ENCODE measurements around the gene PPP2R3A.

The PPP2R3A gene

DNA sequence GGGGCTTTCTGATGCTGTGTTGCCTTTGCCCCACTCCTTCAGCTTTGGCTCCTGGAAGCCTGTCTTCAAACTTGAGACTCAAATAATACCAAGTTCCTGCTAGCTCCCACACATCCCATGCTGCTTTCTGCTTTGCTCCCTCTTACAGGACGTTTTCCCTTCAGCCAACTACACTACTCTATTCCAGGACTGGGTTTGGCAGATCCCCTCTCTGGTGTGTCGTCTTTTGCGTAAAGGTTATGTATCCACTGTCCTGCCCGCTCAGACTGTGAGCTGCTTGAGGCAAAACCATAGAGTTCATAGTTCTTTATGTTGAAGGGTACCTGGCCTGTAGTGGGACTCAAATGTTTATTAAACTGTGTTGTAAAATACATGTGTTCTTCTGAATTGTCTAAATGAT lies 25.4 kb downstream of the PPP2R3A start:
- Histone ChIP-seq H3K14ac (ENCODE audit: low read length) (no peak overlapping the region), H3K4ac (ENCODE audit: low read length) (no peak overlapping the region)

DNA sequence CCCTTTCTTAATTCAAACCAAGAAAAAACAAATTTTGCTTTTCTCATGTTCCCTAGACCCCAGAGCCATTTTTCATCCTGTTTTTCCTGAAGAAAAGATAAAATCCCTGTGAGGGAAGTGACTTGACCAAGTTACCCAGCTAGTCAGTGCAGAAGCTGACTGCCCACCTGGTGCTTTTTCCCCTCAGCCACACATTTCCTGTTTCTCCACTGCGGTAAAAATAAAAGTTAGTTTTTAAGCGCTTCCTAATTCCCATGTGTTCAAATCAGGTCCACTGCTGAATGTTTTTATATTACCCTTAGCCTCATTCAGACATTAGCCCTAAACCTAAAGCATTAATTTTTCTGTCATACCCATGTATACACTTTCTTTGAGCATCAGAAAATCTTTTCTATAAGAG lies 26.1 kb downstream of the PPP2R3A start:
- Histone ChIP-seq H2BK12ac (ENCODE audit: low read length) (no peak overlapping the region), H3K79me1 (ENCODE audit: low read depth, low read length) (no peaks in the 10 kb centered on the region), H3K9ac (ENCODE audit: low read depth, low read length, poor library complexity) (no peak overlapping the region), H2BK5ac (ENCODE audit: low read length) (no peak overlapping the region), H3K18ac (ENCODE audit: low read length) (no peak overlapping the region), H4K8ac (ENCODE audit: low read depth, low read length) (no peak overlapping the region), H3K4me3 (ENCODE audit: low read length in 2 of 2) (no peak overlapping the region), H4K91ac (ENCODE audit: low read depth, low read length, poor library complexity) (no peak overlapping the region), H3K36me3 (replicated peaks in 1 of 2; ENCODE audit: control insufficient read depth in 2 of 2, insufficient read depth in 2 of 2, low read length in 2 of 2) (no peaks in the 10 kb centered on the region), H3K27me3 (ENCODE audit: control insufficient read depth in 3 of 3, insufficient read depth in 3 of 3, low read depth in 1 of 3, low read length in 3 of 3) (no peaks in the 10 kb centered on the region), H3K14ac (ENCODE audit: low read length) (no peak overlapping the region), H3K9me3 (replicated peaks in 1 of 2; ENCODE audit: control insufficient read depth in 2 of 2, insufficient read depth in 1 of 2, low read depth in 1 of 2, low read length in 2 of 2) (no peaks in the 10 kb centered on the region), H3K4ac (ENCODE audit: low read length) (no peak overlapping the region), H3K4me1 (ENCODE audit: control insufficient read depth in 2 of 2, insufficient read depth in 1 of 2, low read depth in 1 of 2, low read length in 2 of 2) (no peaks in the 10 kb centered on the region), H3K4me2 (ENCODE audit: insufficient read depth, low read length, poor library complexity, severe bottlenecking) (no peak overlapping the region), H2BK120ac (ENCODE audit: low read depth, low read length) (no peak overlapping the region), H2AK5ac (ENCODE audit: low read depth, low read length) (no peak overlapping the region), H3K27ac (replicated peaks; ENCODE audit: low read length) (no peak overlapping the region), H2AFZ (ENCODE audit: low read length) (no peak overlapping the region), H3K23ac (ENCODE audit: low read depth, low read length, poor library complexity) (no peak overlapping the region), H2BK15ac (ENCODE audit: low read length) (no peak overlapping the region)
- DNase-seq (ENCODE audit: low spot score), result no peak
- WGBS, 2 donors (ENCODE audit: extremely low coverage in 2 of 2, insufficient read length in 2 of 2, insufficient replicate concordance in 1 of 2), result no CpG with 5 or more reads among the region's 2 CpGs

More for the DNA sequence above, 25.4 kb downstream of the PPP2R3A start:
- Histone ChIP-seq H2BK12ac (ENCODE audit: low read length) (no peak overlapping the region), H3K4me2 (ENCODE audit: insufficient read depth, low read length, poor library complexity, severe bottlenecking) (no peak overlapping the region), H2AK5ac (ENCODE audit: low read depth, low read length) (no peak overlapping the region), H3K79me1 (ENCODE audit: low read depth, low read length) (no peaks in the 10 kb centered on the region), H2AFZ (ENCODE audit: low read length) (no peak overlapping the region), H3K4me1 (ENCODE audit: control insufficient read depth in 2 of 2, insufficient read depth in 1 of 2, low read depth in 1 of 2, low read length in 2 of 2) (no peaks in the 10 kb centered on the region), H3K27me3 (ENCODE audit: control insufficient read depth in 3 of 3, insufficient read depth in 3 of 3, low read depth in 1 of 3, low read length in 3 of 3) (no peaks in the 10 kb centered on the region), H3K9me3 (replicated peaks in 1 of 2; ENCODE audit: control insufficient read depth in 2 of 2, insufficient read depth in 1 of 2, low read depth in 1 of 2, low read length in 2 of 2) (no peaks in the 10 kb centered on the region), H3K9ac (ENCODE audit: low read depth, low read length, poor library complexity) (no peak overlapping the region), H4K91ac (ENCODE audit: low read depth, low read length, poor library complexity) (no peak overlapping the region), H3K4me3 (ENCODE audit: low read length in 2 of 2) (no peak overlapping the region), H3K18ac (ENCODE audit: low read length) (no peak overlapping the region), H4K8ac (ENCODE audit: low read depth, low read length) (no peak overlapping the region), H2BK15ac (ENCODE audit: low read length) (no peak overlapping the region), H3K27ac (replicated peaks; ENCODE audit: low read length) (no peak overlapping the region), H2BK5ac (ENCODE audit: low read length) (no peak overlapping the region), H3K36me3 (replicated peaks in 1 of 2; ENCODE audit: control insufficient read depth in 2 of 2, insufficient read depth in 2 of 2, low read length in 2 of 2) (peaks cover 0 to 1% of the 10 kb centered on the region in 2 donors), H2BK120ac (ENCODE audit: low read depth, low read length) (no peak overlapping the region), H3K23ac (ENCODE audit: low read depth, low read length, poor library complexity) (no peak overlapping the region)
- no peak for DNase-seq (ENCODE audit: low spot score)
- no CpG with 5 or more reads among the region's 4 CpGs for WGBS, 2 donors (ENCODE audit: extremely low coverage in 2 of 2, insufficient read length in 2 of 2, insufficient replicate concordance in 1 of 2)

DNA sequence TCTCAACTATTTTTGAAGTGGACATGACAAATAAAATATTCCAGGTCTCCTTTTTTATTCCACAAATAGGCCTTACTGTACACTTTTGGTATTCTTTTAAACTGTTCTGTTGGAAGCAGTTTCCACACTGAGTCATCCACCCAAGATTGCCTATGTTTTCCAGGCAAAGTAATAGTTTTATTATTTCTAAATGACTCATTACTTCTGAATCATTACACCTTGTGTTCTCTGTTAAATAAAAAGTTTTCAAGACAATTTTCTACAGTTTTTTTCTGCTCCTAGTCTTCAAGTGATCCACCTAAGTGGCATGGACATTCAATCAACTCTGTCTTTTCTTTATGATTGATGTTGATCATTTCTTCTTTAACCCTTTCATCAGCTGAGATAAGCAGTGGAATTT lies 26.5 kb downstream of the PPP2R3A start:
- Histone ChIP-seq H2AK5ac (ENCODE audit: low read depth, low read length) (no peak overlapping the region), H3K36me3 (replicated peaks in 1 of 2; ENCODE audit: control insufficient read depth in 2 of 2, insufficient read depth in 2 of 2, low read length in 2 of 2) (no peaks in the 10 kb centered on the region), H2BK12ac (ENCODE audit: low read length) (no peak overlapping the region), H4K8ac (ENCODE audit: low read depth, low read length) (no peak overlapping the region), H3K23ac (ENCODE audit: low read depth, low read length, poor library complexity) (no peak overlapping the region), H3K27ac (replicated peaks; ENCODE audit: low read length) (no peak overlapping the region), H3K79me1 (ENCODE audit: low read depth, low read length) (no peaks in the 10 kb centered on the region), H3K4me1 (ENCODE audit: control insufficient read depth in 2 of 2, insufficient read depth in 1 of 2, low read depth in 1 of 2, low read length in 2 of 2) (no peaks in the 10 kb centered on the region), H3K4me3 (ENCODE audit: low read length in 2 of 2) (no peak overlapping the region), H2AFZ (ENCODE audit: low read length) (no peak overlapping the region), H3K27me3 (ENCODE audit: control insufficient read depth in 3 of 3, insufficient read depth in 3 of 3, low read depth in 1 of 3, low read length in 3 of 3) (no peaks in the 10 kb centered on the region), H3K4me2 (ENCODE audit: insufficient read depth, low read length, poor library complexity, severe bottlenecking) (no peak overlapping the region), H4K91ac (ENCODE audit: low read depth, low read length, poor library complexity) (no peak overlapping the region), H3K9me3 (replicated peaks in 1 of 2; ENCODE audit: control insufficient read depth in 2 of 2, insufficient read depth in 1 of 2, low read depth in 1 of 2, low read length in 2 of 2) (no peaks in the 10 kb centered on the region), H3K14ac (ENCODE audit: low read length) (no peak overlapping the region), H2BK5ac (ENCODE audit: low read length) (no peak overlapping the region), H2BK120ac (ENCODE audit: low read depth, low read length) (no peak overlapping the region), H3K9ac (ENCODE audit: low read depth, low read length, poor library complexity) (no peak overlapping the region), H3K18ac (ENCODE audit: low read length) (no peak overlapping the region), H3K4ac (ENCODE audit: low read length) (no peak overlapping the region), H2BK15ac (ENCODE audit: low read length) (no peak overlapping the region)
- DNase-seq (ENCODE audit: low spot score), result no peak

DNA sequence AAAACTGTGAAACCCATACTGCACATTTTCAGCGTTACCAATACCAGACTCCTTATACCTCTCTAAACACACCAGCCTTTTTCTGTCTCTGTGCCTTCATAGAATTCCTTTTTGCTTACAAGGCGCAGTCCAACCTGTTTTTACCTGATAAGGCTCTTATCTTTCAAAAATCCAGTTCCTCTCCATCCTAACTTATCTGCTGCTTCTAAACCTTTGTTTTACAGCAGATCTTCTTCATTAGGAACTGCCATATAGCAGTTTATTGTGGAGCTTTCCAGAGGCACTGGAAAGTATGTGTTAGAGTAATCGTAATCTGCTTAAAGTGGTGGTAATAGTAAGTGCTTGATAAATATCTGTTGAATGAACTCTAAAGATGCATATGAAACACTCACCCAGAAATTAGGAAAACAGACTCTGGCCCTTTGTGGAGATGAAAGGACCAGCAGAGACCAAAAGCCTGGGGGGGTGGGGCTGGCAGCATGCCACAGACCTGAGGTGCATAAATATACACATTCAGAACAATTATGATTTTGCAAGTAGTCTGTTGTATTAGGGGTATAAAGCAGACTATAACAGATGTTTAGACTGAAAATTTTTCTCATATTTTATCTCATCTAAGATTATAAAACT lies 29.3 kb downstream of the PPP2R3A start:
- Histone ChIP-seq H3K36me3 (replicated peaks in 1 of 2; ENCODE audit: control insufficient read depth in 2 of 2, insufficient read depth in 2 of 2, low read length in 2 of 2) (no peaks in the 10 kb centered on the region), H3K18ac (ENCODE audit: low read length) (no peak overlapping the region), H3K4me2 (ENCODE audit: insufficient read depth, low read length, poor library complexity, severe bottlenecking) (no peak overlapping the region), H2AK5ac (ENCODE audit: low read depth, low read length) (no peak overlapping the region), H3K23ac (ENCODE audit: low read depth, low read length, poor library complexity) (no peak overlapping the region), H3K14ac (ENCODE audit: low read length) (no peak overlapping the region), H2BK120ac (ENCODE audit: low read depth, low read length) (no peak overlapping the region), H2BK12ac (ENCODE audit: low read length) (no peak overlapping the region), H3K9me3 (replicated peaks in 1 of 2; ENCODE audit: control insufficient read depth in 2 of 2, insufficient read depth in 1 of 2, low read depth in 1 of 2, low read length in 2 of 2) (no peaks in the 10 kb centered on the region), H3K4me1 (ENCODE audit: control insufficient read depth in 2 of 2, insufficient read depth in 1 of 2, low read depth in 1 of 2, low read length in 2 of 2) (peaks cover 0 to 9% of the 10 kb centered on the region in 2 donors), H4K8ac (ENCODE audit: low read depth, low read length) (no peak overlapping the region), H2BK5ac (ENCODE audit: low read length) (no peak overlapping the region), H3K27ac (replicated peaks; ENCODE audit: low read length) (no peak overlapping the region), H3K79me1 (ENCODE audit: low read depth, low read length) (no peaks in the 10 kb centered on the region), H3K4me3 (ENCODE audit: low read length in 2 of 2) (no peak overlapping the region), H2BK15ac (ENCODE audit: low read length) (no peak overlapping the region), H3K27me3 (ENCODE audit: control insufficient read depth in 3 of 3, insufficient read depth in 3 of 3, low read depth in 1 of 3, low read length in 3 of 3) (no peaks in the 10 kb centered on the region), H3K9ac (ENCODE audit: low read depth, low read length, poor library complexity) (no peak overlapping the region), H3K4ac (ENCODE audit: low read length) (no peak overlapping the region), H2AFZ (ENCODE audit: low read length) (no peak overlapping the region), H4K91ac (ENCODE audit: low read depth, low read length, poor library complexity) (no peak overlapping the region)
- no peak for DNase-seq (ENCODE audit: low spot score)
- WGBS, 2 donors (ENCODE audit: extremely low coverage in 2 of 2, insufficient read length in 2 of 2, insufficient replicate concordance in 1 of 2), result no CpG with 5 or more reads among the region's 3 CpGs

Measured in neuronal stem cell (in vitro differentiated cells).